Karpas-422 (cell line): ENCODE data around the gene USP3. TPM values are rescaled to one million over a fixed set of nuclear protein-coding genes. Genes with fewer than 3 reads are reported as not detected.
A peak's percentile ranks its signal among the peaks of the same experiment; 100 is the strongest.

Experiments
- DNase-seq: peaks from one replicate; pipeline ENCODE4 v3.0.0-alpha.2; 2015
- H2AFZ ChIP-seq: fragments of 200-600 bp; sonication (generic); 2 replicates; pipeline ENCODE4 v1.6.1; 2014; ENCODE audit warnings: antibody characterized with exemption, low read length, mixed read lengths
- H3K27ac ChIP-seq: fragments of 200-600 bp; sonication (generic); 2 replicates; pipeline ENCODE4 v1.5.1; 2014; ENCODE audit warnings: mild to moderate bottlenecking, low read length, moderate library complexity
- H3K27me3 ChIP-seq: fragments of 200-600 bp; sonication (generic); 2 replicates; pipeline ENCODE4 v1.6.1; 2014; ENCODE audit warnings: low read length, mixed read lengths
- H3K36me3 ChIP-seq: fragments of 200-600 bp; sonication (generic); 2 replicates; pipeline ENCODE4 v1.6.1; 2014; ENCODE audit warnings: low read length, mixed read lengths; ENCODE audit not compliant: insufficient read depth
- H3K4me1 ChIP-seq: fragments of 200-600 bp; sonication (generic); 2 replicates; pipeline ENCODE4 v1.6.1; 2014; ENCODE audit warnings: mild to moderate bottlenecking, low read length, mixed read lengths
- H3K4me2 ChIP-seq: fragments of 200-600 bp; sonication (generic); 2 replicates; pipeline ENCODE4 v1.6.1; 2014; ENCODE audit warnings: low read length, low read depth, mild to moderate bottlenecking; ENCODE audit not compliant: poor library complexity, severe bottlenecking
- H3K4me3 ChIP-seq: fragments of 200-600 bp; sonication (generic); 2 replicates; pipeline ENCODE4 v1.5.1; 2014; ENCODE audit warnings: mild to moderate bottlenecking, antibody characterized with exemption, low read length, mixed read lengths
- H3K79me2 ChIP-seq: fragments of 200-600 bp; sonication (generic); 2 replicates; pipeline ENCODE4 v1.6.1; 2014; ENCODE audit warnings: mild to moderate bottlenecking, low read length, mixed read lengths
- H3K9ac ChIP-seq: fragments of 200-600 bp; sonication (generic); 2 replicates; pipeline ENCODE4 v1.6.0; 2014; ENCODE audit warnings: low read length
- H3K9me2 ChIP-seq: fragments of 200-600 bp; sonication (generic), shearing (Covaris generic); replicated peaks from 2 replicates; pipeline ENCODE4 v1.6.0; 2014; ENCODE audit warnings: mild to moderate bottlenecking, low read length, moderate library complexity; ENCODE audit not compliant: insufficient read depth
- H3K9me3 ChIP-seq: fragments of 300-700, 200-600 bp; sonication (generic); 2 replicates; pipeline ENCODE4 v1.6.1; 2014; ENCODE audit warnings: low read length, mixed read lengths
- H4K20me1 ChIP-seq: fragments of 200-600 bp; sonication (generic); 2 replicates; pipeline ENCODE4 v1.6.1; 2014; ENCODE audit warnings: mild to moderate bottlenecking, antibody characterized with exemption, low read length, low read depth; ENCODE audit not compliant: insufficient read depth
- total RNA-seq: library from RNA; depleted of rRNA; stranded (reverse); fragments of >200 nt; shearing (Covaris generic); gene quantifications from 2 replicates; pipeline ENCODE4 v1.2.3, GENCODE V29; 2014; ENCODE audit warnings: low replicate concordance

Gene USP3
- total RNA-seq, 1 experiment from 2014 or later, result 15.4 TPM

DNA sequence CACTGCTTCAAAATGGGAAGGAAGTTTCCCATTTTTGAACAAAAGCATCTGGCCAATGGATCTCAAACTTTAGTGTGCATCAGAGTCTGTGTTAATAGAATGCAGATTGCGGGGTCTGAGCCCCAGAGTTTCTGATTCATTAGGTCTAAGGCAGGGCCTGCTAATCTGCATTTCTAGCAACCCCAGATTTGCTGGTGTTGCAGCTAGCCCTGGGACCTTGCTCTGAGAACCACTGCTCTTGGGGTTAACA is 30.7 kb upstream of the USP3 start:
- H3K4me2 ChIP-seq, result no peak overlapping the region
- no peaks in the 10 kb centered on the region for H3K9me2 ChIP-seq
- no peak for DNase-seq
- H3K36me3 ChIP-seq, result no peaks in the 10 kb centered on the region
- no peak overlapping the region for H3K27ac ChIP-seq
- no peaks in the 10 kb centered on the region for H3K27me3 ChIP-seq
- H3K9me3 ChIP-seq, result no peaks in the 10 kb centered on the region
- H3K79me2 ChIP-seq, result no peaks in the 10 kb centered on the region
- no peak overlapping the region for H3K4me3 ChIP-seq
- no peaks in the 10 kb centered on the region for H4K20me1 ChIP-seq
- peaks cover 17% of the 10 kb centered on the region for H3K4me1 ChIP-seq
- H3K9ac ChIP-seq, result no peak overlapping the region
- no peak overlapping the region for H2AFZ ChIP-seq

DNA sequence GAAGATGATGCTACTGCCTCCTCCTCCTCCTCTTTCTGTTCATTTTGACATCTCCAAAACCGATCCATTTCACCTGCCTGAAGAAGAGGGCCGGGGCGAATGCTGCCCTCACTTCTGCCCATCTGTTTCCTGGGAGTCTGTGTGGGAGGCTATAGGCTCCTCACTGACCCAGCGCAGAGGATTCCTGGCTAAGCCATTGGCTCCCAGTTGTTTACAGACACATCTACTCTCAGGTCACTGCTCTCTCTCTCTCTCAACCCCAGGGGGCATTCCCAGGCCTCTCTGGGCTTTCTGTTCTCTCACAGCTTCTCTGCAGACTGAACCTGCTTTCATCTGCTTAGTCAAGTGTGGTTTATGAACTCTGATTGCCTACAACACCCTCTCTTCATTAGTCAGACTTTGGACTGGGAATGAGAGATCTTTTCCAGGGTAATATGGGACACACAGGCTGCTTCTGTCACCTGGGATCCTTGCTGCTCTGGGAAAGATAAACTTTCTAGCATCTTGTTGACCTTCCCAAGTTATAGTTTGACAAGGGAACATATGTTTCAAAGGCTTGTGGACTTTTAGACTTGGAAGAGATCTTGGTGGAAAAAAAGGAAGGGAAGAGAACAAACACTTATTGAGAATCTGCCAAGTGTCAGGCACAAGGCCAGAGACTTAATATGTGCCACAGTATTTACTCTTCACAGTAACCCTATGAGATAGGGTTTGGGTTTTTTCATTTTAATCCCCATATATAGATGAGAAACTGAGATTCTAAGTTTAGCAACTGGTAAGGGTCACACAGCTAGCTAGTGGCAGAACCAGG is 30.2 kb upstream of the USP3 start:
- Histone ChIP-seq H3K9me3 (no peaks in the 10 kb centered on the region), H3K27ac (no peak overlapping the region), H3K4me1 (peaks cover 17% of the 10 kb centered on the region), H3K36me3 (no peaks in the 10 kb centered on the region), H3K9me2 (no peaks in the 10 kb centered on the region), H3K4me2 (no peak overlapping the region), H3K79me2 (no peaks in the 10 kb centered on the region), H3K9ac (no peak overlapping the region), H4K20me1 (no peaks in the 10 kb centered on the region), H3K27me3 (no peaks in the 10 kb centered on the region), H3K4me3 (no peak overlapping the region), H2AFZ (no peak overlapping the region)
- no peak for DNase-seq

- Histone ChIP-seq H3K4me1 (peaks cover 23% of the 10 kb centered on the region), H3K27me3 (no peaks in the 10 kb centered on the region), H3K4me3 (no peak overlapping the region), H3K9me3 (no peaks in the 10 kb centered on the region), H3K36me3 (no peaks in the 10 kb centered on the region), H3K4me2 (peak overlapping the region; percentile 13), H4K20me1 (no peaks in the 10 kb centered on the region), H2AFZ (no peak overlapping the region), H3K27ac (no peak overlapping the region), H3K9ac (no peak overlapping the region), H3K9me2 (no peaks in the 10 kb centered on the region), H3K79me2 (no peaks in the 10 kb centered on the region)
- peak; percentile 72 for DNase-seq
Measured at GRCh38 chr15:63474810-63475316, 29.5 kb upstream of the USP3 start.

DNA sequence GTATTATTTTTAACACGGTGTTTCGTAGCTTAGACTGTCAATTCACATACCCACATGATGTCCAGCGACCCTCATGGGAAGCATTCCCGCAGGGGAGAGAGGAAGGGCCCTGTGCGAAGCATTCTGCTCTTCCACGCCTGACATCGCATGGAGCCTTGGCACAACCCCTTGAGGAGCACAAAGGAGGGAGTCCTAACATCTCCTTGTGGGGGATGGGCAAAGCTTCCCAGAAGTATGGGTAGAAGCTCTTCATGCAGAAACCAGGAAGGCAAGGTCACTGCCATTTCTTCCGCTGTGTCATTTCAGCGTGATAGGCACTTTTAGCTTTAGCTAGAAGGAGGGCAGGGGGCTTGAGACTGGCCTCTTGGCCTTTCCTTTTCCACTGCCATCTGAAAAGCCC is 28.7 kb upstream of the USP3 start:
- H3K36me3 ChIP-seq, result no peaks in the 10 kb centered on the region
- no peak for DNase-seq
- no peaks in the 10 kb centered on the region for H3K79me2 ChIP-seq
- no peak overlapping the region for H2AFZ ChIP-seq
- no peak overlapping the region for H3K4me3 ChIP-seq
- H4K20me1 ChIP-seq, result no peaks in the 10 kb centered on the region
- H3K27me3 ChIP-seq, result no peaks in the 10 kb centered on the region
- no peaks in the 10 kb centered on the region for H3K9me3 ChIP-seq
- H3K9me2 ChIP-seq, result no peaks in the 10 kb centered on the region
- H3K27ac ChIP-seq, result no peak overlapping the region
- H3K4me2 ChIP-seq, result no peak overlapping the region
- no peak overlapping the region for H3K9ac ChIP-seq
- peaks cover 24% of the 10 kb centered on the region for H3K4me1 ChIP-seq

- no peak for DNase-seq
- H3K9me2 ChIP-seq, result no peaks in the 10 kb centered on the region
- H3K4me3 ChIP-seq, result no peak overlapping the region
- H2AFZ ChIP-seq, result no peak overlapping the region
- H3K9ac ChIP-seq, result no peak overlapping the region
- H3K27ac ChIP-seq, result no peak overlapping the region
- no peaks in the 10 kb centered on the region for H4K20me1 ChIP-seq
- no peaks in the 10 kb centered on the region for H3K9me3 ChIP-seq
- no peak overlapping the region for H3K4me2 ChIP-seq
- peaks cover 24% of the 10 kb centered on the region for H3K4me1 ChIP-seq
- no peaks in the 10 kb centered on the region for H3K27me3 ChIP-seq
- no peaks in the 10 kb centered on the region for H3K79me2 ChIP-seq
- H3K36me3 ChIP-seq, result no peaks in the 10 kb centered on the region
Measured at GRCh38 chr15:63476229-63476632, 28.2 kb upstream of the USP3 start.

- no peaks in the 10 kb centered on the region for H4K20me1 ChIP-seq
- H3K27ac ChIP-seq, result no peak overlapping the region
- no peak overlapping the region for H3K4me2 ChIP-seq
- peaks cover 24% of the 10 kb centered on the region for H3K4me1 ChIP-seq
- H3K9ac ChIP-seq, result no peak overlapping the region
- no peaks in the 10 kb centered on the region for H3K9me3 ChIP-seq
- H3K36me3 ChIP-seq, result no peaks in the 10 kb centered on the region
- no peaks in the 10 kb centered on the region for H3K9me2 ChIP-seq
- no peaks in the 10 kb centered on the region for H3K27me3 ChIP-seq
- no peak overlapping the region for H2AFZ ChIP-seq
- H3K4me3 ChIP-seq, result no peak overlapping the region
- no peaks in the 10 kb centered on the region for H3K79me2 ChIP-seq
- DNase-seq, result no peak
Measured at GRCh38 chr15:63478243-63478642, 26.1 kb upstream of the USP3 start.

DNA sequence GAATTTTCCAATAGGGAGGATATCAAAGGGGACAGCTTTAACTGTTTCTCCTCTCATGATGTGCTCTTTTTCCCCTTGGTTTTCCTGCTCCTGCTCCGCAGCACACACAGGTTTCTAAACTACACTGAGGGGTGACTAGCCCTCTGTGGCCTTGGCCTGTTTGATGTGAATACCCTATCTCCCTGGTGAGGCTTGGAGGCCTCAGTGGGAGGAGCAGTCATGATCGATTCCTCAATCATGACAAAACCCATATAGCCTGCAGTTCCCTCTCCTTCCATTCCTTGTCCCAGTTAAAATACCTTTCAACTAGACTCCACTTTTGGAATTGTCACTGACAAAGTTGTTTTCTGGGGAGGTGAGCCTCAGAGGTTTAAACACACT is 24.0 kb upstream of the USP3 start:
- Histone ChIP-seq H3K36me3 (no peaks in the 10 kb centered on the region), H3K9me2 (no peaks in the 10 kb centered on the region), H3K9me3 (no peaks in the 10 kb centered on the region), H3K27ac (no peak overlapping the region), H2AFZ (no peak overlapping the region), H3K4me2 (no peak overlapping the region), H3K4me1 (peaks cover 12% of the 10 kb centered on the region), H3K79me2 (no peaks in the 10 kb centered on the region), H3K9ac (no peak overlapping the region), H3K4me3 (no peak overlapping the region), H3K27me3 (no peaks in the 10 kb centered on the region), H4K20me1 (no peaks in the 10 kb centered on the region)
- no peak for DNase-seq

GRCh38 chr15:63481105-63481810 is 23.1 kb upstream of the USP3 start:
- no peaks in the 10 kb centered on the region for H3K36me3 ChIP-seq
- no peaks in the 10 kb centered on the region for H3K9me2 ChIP-seq
- no peaks in the 10 kb centered on the region for H3K27me3 ChIP-seq
- H3K4me2 ChIP-seq, result no peak overlapping the region
- H3K79me2 ChIP-seq, result no peaks in the 10 kb centered on the region
- H3K27ac ChIP-seq, result no peak overlapping the region
- no peaks in the 10 kb centered on the region for H3K9me3 ChIP-seq
- DNase-seq, result no peak
- H3K4me3 ChIP-seq, result no peak overlapping the region
- no peak overlapping the region for H2AFZ ChIP-seq
- peaks cover 7% of the 10 kb centered on the region for H3K4me1 ChIP-seq
- no peaks in the 10 kb centered on the region for H4K20me1 ChIP-seq
- H3K9ac ChIP-seq, result no peak overlapping the region
